ENCODE data around the gene CFAP73. TPM values are rescaled to one million over a fixed set of nuclear protein-coding genes. Genes with fewer than 3 reads are reported as not detected.
"Not testable (repeated sequence)": the region's sequence is repeated elsewhere in the genome, so short reads cannot be mapped to it uniquely, and the experiment has no call there.

The CFAP73 gene
- polyA plus RNA-seq, 3 donors: 0.14 TPM; not detected in 2

DNA sequence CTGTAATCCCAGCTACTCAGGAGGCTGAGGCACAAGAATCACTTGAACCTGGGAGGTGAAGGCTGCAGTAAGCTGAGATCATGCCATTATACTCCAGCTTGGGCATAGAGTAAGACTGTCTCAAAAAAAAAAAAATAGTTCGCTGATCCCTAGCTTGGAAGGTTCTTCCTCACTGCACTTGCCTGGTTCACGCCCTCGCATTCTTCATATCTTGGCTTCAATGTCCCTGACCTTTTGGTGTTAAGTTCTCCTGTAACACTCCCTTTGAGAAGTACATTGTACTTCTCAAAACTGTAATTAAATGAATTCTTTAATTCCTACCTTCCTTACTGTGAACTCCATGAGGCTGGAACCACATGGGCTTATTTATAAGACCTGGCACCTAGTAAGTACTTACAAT is 55.3 kb downstream of the CFAP73 start:
- DNase-seq: no peak
- Histone ChIP-seq H3K9me3 (replicated peaks in 1 of 2; ENCODE audit: control insufficient read depth in 1 of 2, insufficient read depth in 1 of 2, low read length in 2 of 2) (no peaks in the 10 kb centered on the region), H3K79me2 (ENCODE audit: insufficient read depth, low read length) (peaks cover under 1% of the 10 kb centered on the region), H3K4me3 (replicated peaks in 1 of 3; ENCODE audit: low read depth in 2 of 3, low read length in 3 of 3) (no peak overlapping the region), H3K4me2 (replicated peaks; ENCODE audit: extremely low read depth, low read length, poor library complexity, severe bottlenecking) (no peak overlapping the region), H3K9ac (ENCODE audit: insufficient read depth, low read length, poor library complexity, severe bottlenecking) (no peak overlapping the region), H3K4me1 (ENCODE audit: control insufficient read depth in 1 of 2, insufficient read depth in 2 of 2, low read length in 2 of 2) (peaks cover 97 to 100% of the 10 kb centered on the region in 2 donors), H4K20me1 (ENCODE audit: insufficient read depth, low read length) (no peaks in the 10 kb centered on the region), H3K27ac (ENCODE audit: low read depth in 1 of 2, low read length in 2 of 2) (no peak overlapping the region), H2AFZ (ENCODE audit: insufficient read depth, low read depth, low read length, poor library complexity, severe bottlenecking) (peak overlapping the region; percentile 43), H3K27me3 (ENCODE audit: control insufficient read depth in 2 of 2, insufficient read depth in 2 of 2, low read length in 2 of 2) (no peaks in the 10 kb centered on the region), H3K36me3 (replicated peaks in 1 of 2; ENCODE audit: control insufficient read depth in 1 of 2, insufficient read depth in 2 of 2, low read length in 2 of 2) (no peaks in the 10 kb centered on the region)
- 71% methylated on average over 1 of the region's 3 CpGs for WGBS (ENCODE audit: insufficient coverage)
- H3K4me1 Mint-ChIP-seq: peaks cover 88% of the 10 kb centered on the region
- no peak overlapping the region for H3K4me3 Mint-ChIP-seq
- intact Hi-C loops (cut with micrococcal nuclease): loop anchor here (5.0 to 10.0 kb wide), 2 partner anchors 32 to 220 kb away; partner anchors contain the start of gene SDSL (in 2 of the 2)
- TF ChIP-seq CTCF (IDR thresholded peaks at IDR 0.05): no peak
- peaks cover 0 to 8% (median 1%) of the 10 kb centered on the region in 3 donors for H3K27me3 Mint-ChIP-seq (ENCODE audit: low read depth in 3 of 3)
- H3K36me3 Mint-ChIP-seq: peaks cover 4 to 6% of the 10 kb centered on the region in 2 donors
- peak overlapping the region in 2 of 7 donors; percentile 30 to 87 for H3K27ac Mint-ChIP-seq
- H3K9me3 Mint-ChIP-seq: peaks cover 0 to 7% (median 0%) of the 10 kb centered on the region in 7 donors

- H3K27ac Mint-ChIP-seq: peak overlapping the region in 6 of 7 donors; percentile 16 to 99 (median 50)
- not testable (repeated sequence) for H3K4me3 Mint-ChIP-seq; H3K9me3 Mint-ChIP-seq; H3K4me3 ChIP-seq (replicated peaks in 1 of 3; ENCODE audit: low read depth in 2 of 3, low read length in 3 of 3); H3K27ac ChIP-seq (ENCODE audit: low read depth in 1 of 2, low read length in 2 of 2); H3K9me3 ChIP-seq (replicated peaks in 1 of 2; ENCODE audit: control insufficient read depth in 1 of 2, insufficient read depth in 1 of 2, low read length in 2 of 2); H3K27me3 Mint-ChIP-seq (ENCODE audit: low read depth in 3 of 3); H3K27me3 ChIP-seq (ENCODE audit: control insufficient read depth in 2 of 2, insufficient read depth in 2 of 2, low read length in 2 of 2); H4K20me1 ChIP-seq (ENCODE audit: insufficient read depth, low read length); H3K36me3 ChIP-seq (replicated peaks in 1 of 2; ENCODE audit: control insufficient read depth in 1 of 2, insufficient read depth in 2 of 2, low read length in 2 of 2); DNase-seq; H2AFZ ChIP-seq (ENCODE audit: insufficient read depth, low read depth, low read length, poor library complexity, severe bottlenecking); H3K4me2 ChIP-seq (replicated peaks; ENCODE audit: extremely low read depth, low read length, poor library complexity, severe bottlenecking); H3K9ac ChIP-seq (ENCODE audit: insufficient read depth, low read length, poor library complexity, severe bottlenecking)
- peaks cover 6 to 14% of the 10 kb centered on the region in 2 donors for H3K36me3 Mint-ChIP-seq
- Histone ChIP-seq H3K79me2 (ENCODE audit: insufficient read depth, low read length) (peaks cover 14% of the 10 kb centered on the region), H3K4me1 (ENCODE audit: control insufficient read depth in 1 of 2, insufficient read depth in 2 of 2, low read length in 2 of 2) (peaks cover 97 to 100% of the 10 kb centered on the region in 2 donors)
- WGBS (ENCODE audit: insufficient coverage): 100% methylated on average over 1 of the region's 5 CpGs
- intact Hi-C loops (cut with micrococcal nuclease): loop anchor here (1.0 to 10.0 kb wide), 2 partner anchors 8 to 218 kb away; partner anchors contain the start of gene SDSL (in 2 of the 2)
- peaks cover 88% of the 10 kb centered on the region for H3K4me1 Mint-ChIP-seq
These were observed 57.3 kb downstream of the CFAP73 start for GRCh38 chr12:113206802-113207201.

Measured in CD14-positive monocyte (primary cell).